ENCODE results near the gene NHS.

NHS gene

DNA sequence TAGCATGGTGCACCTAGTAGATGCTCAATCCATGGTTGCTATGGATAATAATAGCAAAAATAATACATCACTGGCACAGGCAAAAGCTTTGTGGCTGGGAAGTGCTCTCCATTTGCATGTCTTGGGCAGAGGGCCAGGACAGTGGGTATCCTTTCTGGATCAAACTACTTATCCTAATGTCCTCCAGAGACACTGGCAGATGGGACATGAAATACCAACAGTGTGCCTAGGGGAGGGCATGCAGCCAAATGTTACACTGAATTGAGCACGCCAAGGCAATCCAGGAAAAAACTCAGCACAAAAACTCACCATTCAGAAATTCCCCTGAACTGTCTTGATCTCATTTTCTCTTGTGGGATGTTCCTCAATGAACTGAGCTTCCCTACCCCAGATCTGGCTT lies 263.7 kb downstream of the NHS start:
- Mint-ChIP-seq H3K4me1 (no peaks in the 10 kb centered on the region), H3K9me3 (no peaks in the 10 kb centered on the region)

DNA sequence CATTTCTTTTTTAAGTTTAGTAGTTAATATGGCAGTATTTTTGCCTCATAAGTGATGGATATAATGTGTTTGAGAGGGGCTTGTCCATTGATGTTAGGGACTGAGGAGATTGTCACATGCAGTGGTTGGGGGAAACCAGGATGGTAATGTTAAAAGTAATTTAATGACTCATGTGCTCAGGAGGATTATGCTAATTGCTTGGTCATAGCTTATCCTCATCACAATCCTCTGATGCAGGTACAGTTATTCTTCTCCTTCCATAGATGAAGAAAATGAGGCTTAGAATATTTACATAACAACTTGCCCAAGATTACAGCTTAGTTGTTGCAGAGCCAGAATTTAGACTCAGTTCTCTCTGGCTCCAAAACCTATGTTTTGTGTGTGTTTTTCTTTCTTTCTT lies 267.9 kb downstream of the NHS start:
- Mint-ChIP-seq H3K4me1 (no peaks in the 10 kb centered on the region), H3K9me3 (no peaks in the 10 kb centered on the region), H3K36me3 (no peaks in the 10 kb centered on the region), H3K27ac (no peak overlapping the region), H3K4me3 (no peak overlapping the region), H3K27me3 (no peaks in the 10 kb centered on the region)

More for the DNA sequence above, 263.7 kb downstream of the NHS start:
- no peaks in the 10 kb centered on the region for H3K27me3 Mint-ChIP-seq
- H3K36me3 Mint-ChIP-seq, result no peaks in the 10 kb centered on the region
- H3K4me3 Mint-ChIP-seq, result no peak overlapping the region
- no peak overlapping the region for H3K27ac Mint-ChIP-seq

DNA sequence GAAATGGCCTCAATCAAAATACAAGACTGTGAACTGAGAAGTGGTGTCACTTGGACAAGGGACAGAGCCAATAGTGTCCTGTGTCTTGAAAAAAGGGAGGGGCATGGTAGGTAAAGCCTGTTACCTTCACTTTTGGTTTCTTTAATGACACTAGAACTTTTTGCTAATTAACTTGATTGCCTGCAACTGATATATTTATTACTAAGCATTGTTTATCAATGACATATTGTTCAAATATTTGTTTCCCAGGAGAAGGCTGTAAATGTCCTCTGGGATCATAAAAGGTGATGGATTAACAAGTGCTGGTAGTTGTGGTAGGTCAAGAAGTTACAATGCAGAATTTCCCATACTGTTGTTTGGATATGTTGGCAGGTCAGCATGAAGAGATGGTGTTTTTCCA lies 268.5 kb downstream of the NHS start:
- H3K36me3 Mint-ChIP-seq, result no peaks in the 10 kb centered on the region
- no peak overlapping the region for H3K4me3 Mint-ChIP-seq
- H3K27ac Mint-ChIP-seq, result no peak overlapping the region
- H3K4me1 Mint-ChIP-seq, result no peaks in the 10 kb centered on the region
- H3K9me3 Mint-ChIP-seq, result no peaks in the 10 kb centered on the region
- H3K27me3 Mint-ChIP-seq, result no peaks in the 10 kb centered on the region

DNA sequence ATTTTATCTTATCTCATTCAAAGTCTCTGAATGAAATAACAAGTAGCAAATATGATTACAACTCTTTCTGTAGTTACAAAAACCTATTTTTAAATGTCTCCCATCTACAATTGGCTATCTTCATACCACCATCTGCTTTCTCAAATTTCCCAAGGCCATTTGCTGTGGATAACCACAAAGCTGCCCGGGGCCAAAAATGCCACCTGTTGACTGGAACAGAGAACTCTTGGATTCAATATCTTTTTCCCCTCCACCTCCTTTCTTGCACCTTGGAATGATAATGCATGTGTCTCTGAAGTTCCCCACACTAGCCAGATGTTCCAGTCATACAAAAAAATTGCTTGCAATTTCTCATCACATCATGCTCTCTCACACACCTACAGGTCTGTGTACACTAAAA lies 269.0 kb downstream of the NHS start:
- H3K4me3 Mint-ChIP-seq, result no peak overlapping the region

DNA sequence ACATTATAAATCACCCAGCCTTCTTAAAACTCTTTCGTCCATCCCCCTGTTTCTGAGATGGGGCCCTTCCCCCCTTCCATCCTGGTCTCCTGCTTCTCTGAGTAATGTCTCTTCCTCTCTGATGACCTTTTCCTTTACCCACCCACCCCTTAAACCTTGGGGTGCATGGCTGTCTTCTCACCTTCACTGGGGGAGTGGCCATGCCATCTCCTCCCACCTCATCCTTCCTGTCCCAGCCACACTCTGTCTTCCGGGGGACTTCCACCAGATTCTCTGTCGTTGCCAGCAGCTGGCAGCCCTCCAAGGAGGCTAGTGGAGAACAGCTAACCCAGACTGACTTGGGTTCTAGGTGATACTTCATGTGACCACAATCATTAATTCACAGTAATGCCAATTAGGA lies 279.1 kb downstream of the NHS start:
- H3K36me3 Mint-ChIP-seq, result no peaks in the 10 kb centered on the region
- peak overlapping the region; percentile 68 for H3K4me3 Mint-ChIP-seq
- H3K27me3 Mint-ChIP-seq, result peaks cover 2% of the 10 kb centered on the region

More for the DNA sequence above, 269.0 kb downstream of the NHS start:
- no peaks in the 10 kb centered on the region for H3K4me1 Mint-ChIP-seq
- H3K36me3 Mint-ChIP-seq, result no peaks in the 10 kb centered on the region
- no peaks in the 10 kb centered on the region for H3K27me3 Mint-ChIP-seq
- no peak overlapping the region for H3K27ac Mint-ChIP-seq
- H3K9me3 Mint-ChIP-seq, result no peaks in the 10 kb centered on the region

DNA sequence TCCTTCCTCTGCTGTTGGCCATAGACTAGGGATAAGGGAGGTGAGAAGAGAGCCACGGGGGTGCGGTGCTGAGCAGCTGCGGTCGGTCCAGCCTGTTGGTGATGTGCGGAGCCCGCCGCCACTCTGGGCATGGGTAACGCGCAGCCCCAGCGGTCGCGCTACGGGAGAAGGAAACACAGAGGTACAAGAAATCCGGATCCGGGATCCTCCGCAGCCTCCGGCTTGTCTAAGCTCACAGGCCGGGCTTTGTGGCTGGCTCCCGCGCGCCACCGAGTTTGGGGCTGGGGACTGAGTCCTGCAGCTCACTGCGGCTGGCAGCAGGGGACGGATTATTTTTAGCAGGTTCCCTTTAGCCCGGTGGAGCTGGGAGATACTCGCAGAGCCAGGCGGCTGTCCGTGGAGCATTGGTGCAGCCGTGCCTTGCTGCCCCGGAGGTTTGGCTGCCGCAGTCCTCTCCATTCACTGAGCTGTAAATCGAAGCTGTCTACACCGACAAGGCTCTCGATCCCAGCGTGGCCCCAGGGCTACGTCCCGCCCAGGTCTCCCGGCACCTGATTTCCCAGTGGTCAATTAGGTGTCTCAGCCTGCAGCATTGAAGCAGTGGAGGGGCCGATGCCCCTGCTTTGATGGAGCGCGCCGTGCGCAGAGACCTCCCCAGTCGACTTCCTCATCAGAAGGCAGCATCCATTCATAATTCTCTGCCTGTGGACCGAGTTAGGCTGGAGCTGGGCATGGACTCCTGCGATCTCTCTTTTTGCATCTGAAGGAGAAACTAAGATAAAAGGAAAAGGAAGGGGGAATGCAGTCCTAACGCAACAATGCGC lies 280.4 kb downstream of the NHS start:
- no peaks in the 10 kb centered on the region for H3K36me3 Mint-ChIP-seq

More for the DNA sequence above, 279.1 kb downstream of the NHS start:
- peaks cover 32% of the 10 kb centered on the region for H3K4me1 Mint-ChIP-seq
- H3K27ac Mint-ChIP-seq, result peak overlapping the region; percentile 96
- H3K9me3 Mint-ChIP-seq, result no peaks in the 10 kb centered on the region

DNA sequence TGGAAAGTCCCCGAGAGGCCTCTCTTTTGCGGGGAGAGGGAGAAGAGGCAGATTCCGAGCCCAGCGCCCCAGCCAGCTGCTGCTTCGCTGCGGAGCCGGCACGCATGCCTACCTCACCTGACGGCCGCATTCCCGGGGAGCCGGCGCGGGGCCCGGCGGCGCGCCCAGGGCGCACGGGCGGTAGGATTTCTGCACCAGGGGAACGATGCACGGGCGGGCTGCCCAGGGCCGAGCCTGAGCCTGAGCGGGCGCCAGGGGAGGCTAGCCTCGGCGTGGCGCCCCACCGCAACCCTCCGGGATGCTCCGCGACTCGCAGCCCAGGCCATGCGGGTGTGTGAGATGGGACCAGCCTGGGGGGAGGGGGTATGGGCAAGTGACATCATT lies 281.0 kb downstream of the NHS start:
- Mint-ChIP-seq H3K27me3 (peaks cover 2% of the 10 kb centered on the region), H3K27ac (no peak overlapping the region), H3K36me3 (no peaks in the 10 kb centered on the region), H3K4me3 (peak overlapping the region; percentile 90), H3K4me1 (peaks cover 32% of the 10 kb centered on the region), H3K9me3 (no peaks in the 10 kb centered on the region)

More for the DNA sequence above, 280.4 kb downstream of the NHS start:
- H3K4me3 Mint-ChIP-seq, result peak overlapping the region; percentile 90
- no peaks in the 10 kb centered on the region for H3K9me3 Mint-ChIP-seq
- H3K27ac Mint-ChIP-seq, result peak overlapping the region; percentile 72
- peaks cover 32% of the 10 kb centered on the region for H3K4me1 Mint-ChIP-seq
- H3K27me3 Mint-ChIP-seq, result peaks cover 2% of the 10 kb centered on the region

DNA sequence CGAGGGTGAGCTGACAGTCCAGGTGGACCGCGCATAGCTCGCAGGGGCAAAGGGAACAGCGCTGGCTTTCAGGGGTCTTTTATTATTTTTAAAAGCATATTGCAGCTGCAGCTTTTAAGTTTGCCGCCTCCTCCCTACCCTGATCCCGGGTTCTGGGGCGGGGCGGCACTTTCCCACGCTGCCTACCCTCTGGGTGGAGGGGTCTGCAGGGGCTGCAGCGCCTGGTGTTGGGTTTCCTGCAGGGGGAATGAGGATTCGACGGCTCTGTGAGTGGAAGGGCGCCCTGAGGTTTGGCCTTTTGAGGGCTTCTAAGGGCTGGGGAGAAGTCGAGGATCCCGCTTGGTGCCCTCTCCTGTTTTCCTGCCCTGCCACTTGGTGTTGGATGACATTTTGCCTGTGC lies 281.6 kb downstream of the NHS start:
- Mint-ChIP-seq H3K27ac (no peak overlapping the region), H3K36me3 (no peaks in the 10 kb centered on the region), H3K9me3 (no peaks in the 10 kb centered on the region), H3K27me3 (peaks cover 2% of the 10 kb centered on the region), H3K4me1 (peaks cover 30% of the 10 kb centered on the region), H3K4me3 (peak overlapping the region; percentile 67)

DNA sequence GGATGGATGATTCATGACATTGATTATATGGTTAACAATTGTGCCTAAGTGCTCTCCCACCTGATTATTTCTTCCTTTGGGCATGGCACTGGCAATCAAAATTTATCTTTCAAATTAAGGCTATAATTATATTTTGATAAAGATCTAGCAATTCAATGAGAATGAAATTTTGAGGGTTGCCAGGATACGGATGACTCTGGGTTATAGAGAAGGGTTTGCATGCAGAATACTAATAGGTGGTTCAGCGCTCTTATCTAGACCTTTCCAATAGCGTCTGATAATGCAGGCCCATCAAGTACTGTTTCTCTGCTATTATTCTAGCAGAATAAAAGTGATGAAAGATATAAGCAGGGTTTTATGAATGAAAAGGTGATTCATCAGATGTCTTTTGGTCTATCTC lies 287.4 kb downstream of the NHS start:
- no peaks in the 10 kb centered on the region for H3K27me3 Mint-ChIP-seq

DNA sequence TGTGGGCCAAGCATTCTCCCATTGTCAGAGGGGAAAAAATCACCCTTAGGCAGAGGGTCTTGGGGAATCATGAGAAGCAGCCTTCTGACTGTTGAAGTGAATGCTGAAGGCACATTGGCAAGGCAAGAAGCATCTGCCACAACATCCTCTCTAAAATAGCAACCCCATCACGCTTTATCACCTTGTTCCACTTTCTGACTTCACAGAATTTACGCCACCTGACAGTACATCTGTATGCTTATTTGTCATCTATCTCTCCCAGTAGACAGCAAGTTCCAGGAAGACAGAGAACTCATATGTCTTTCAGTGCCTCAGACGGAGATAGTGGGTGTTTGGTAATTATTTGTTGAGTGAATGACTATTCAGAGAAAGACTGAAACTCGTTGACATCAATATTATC lies 293.9 kb downstream of the NHS start:
- Mint-ChIP-seq H3K36me3 (no peaks in the 10 kb centered on the region), H3K9me3 (no peaks in the 10 kb centered on the region), H3K4me1 (peaks cover 5% of the 10 kb centered on the region), H3K27me3 (no peaks in the 10 kb centered on the region), H3K4me3 (peak overlapping the region; percentile 7), H3K27ac (no peak overlapping the region)

More for the DNA sequence above, 287.4 kb downstream of the NHS start:
- no peak overlapping the region for H3K27ac Mint-ChIP-seq
- no peaks in the 10 kb centered on the region for H3K4me1 Mint-ChIP-seq
- no peaks in the 10 kb centered on the region for H3K9me3 Mint-ChIP-seq
- no peak overlapping the region for H3K4me3 Mint-ChIP-seq
- H3K36me3 Mint-ChIP-seq, result no peaks in the 10 kb centered on the region

DNA sequence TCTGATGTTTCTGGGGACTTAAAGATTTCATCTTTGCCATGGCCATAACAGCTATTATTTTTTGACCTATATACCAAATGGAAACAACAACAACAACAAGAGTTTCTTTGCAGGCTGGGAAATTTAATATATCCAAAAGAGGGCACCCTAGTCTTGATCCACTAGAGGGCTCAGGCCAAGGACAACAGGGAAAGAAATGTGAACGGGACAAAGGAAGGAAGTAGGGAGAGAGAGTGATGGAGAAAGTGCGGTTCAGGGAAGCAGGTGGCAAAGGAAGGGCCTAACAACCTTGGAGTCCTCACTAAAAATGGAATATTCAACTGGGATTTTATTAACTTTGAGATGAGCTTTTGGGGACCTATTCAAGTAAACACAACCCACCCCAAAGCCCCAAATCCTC lies 294.5 kb downstream of the NHS start:
- H3K9me3 Mint-ChIP-seq, result no peaks in the 10 kb centered on the region
- H3K27ac Mint-ChIP-seq, result no peak overlapping the region
- H3K27me3 Mint-ChIP-seq, result no peaks in the 10 kb centered on the region

DNA sequence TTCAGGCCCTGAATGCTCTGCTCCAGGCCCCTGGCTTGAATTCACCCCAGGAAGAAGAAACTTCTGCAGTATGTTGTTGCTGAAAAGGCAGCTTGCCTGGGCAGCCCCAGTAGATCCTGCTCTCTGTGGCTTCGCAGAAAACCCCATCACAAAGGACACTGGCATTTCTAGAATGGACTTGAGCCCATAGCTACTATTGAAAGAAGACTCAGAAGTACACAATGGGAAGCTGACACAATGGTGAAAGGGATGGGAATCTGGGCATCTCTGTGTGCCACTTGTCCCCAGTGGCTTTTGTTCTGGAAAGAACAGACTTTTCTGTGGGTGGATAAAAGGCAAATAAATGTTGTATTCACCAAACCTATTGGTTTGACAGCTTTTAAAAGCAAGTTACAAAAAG lies 294.9 kb downstream of the NHS start:
- no peaks in the 10 kb centered on the region for H3K36me3 Mint-ChIP-seq
- no peaks in the 10 kb centered on the region for H3K27me3 Mint-ChIP-seq
- H3K4me3 Mint-ChIP-seq, result no peak overlapping the region
- no peaks in the 10 kb centered on the region for H3K9me3 Mint-ChIP-seq
- peaks cover 5% of the 10 kb centered on the region for H3K4me1 Mint-ChIP-seq
- no peak overlapping the region for H3K27ac Mint-ChIP-seq

More for the DNA sequence above, 294.5 kb downstream of the NHS start:
- Mint-ChIP-seq H3K4me1 (peaks cover 5% of the 10 kb centered on the region), H3K4me3 (no peak overlapping the region), H3K36me3 (no peaks in the 10 kb centered on the region)

DNA sequence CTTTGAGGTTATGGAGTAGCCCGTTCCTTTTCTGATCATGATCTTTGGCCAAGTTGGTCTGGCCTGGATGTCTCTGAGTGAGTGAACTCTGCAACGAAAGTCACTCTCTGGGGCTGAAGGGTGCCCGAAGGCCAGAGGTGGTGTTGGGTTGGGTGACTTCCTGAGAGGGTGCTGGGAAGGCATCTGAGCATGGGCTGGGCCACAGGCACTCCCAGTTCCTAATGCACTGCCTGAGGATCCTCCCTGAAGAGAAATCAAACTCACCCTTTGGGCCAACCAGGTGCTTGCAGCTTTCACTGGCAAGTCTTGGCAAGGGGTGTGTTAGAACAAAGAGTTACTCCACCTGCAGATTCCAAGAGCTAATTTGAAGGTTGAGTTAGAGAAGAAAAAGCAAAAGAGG lies 295.9 kb downstream of the NHS start:
- H3K9me3 Mint-ChIP-seq, result no peaks in the 10 kb centered on the region
- no peak overlapping the region for H3K27ac Mint-ChIP-seq
- H3K36me3 Mint-ChIP-seq, result no peaks in the 10 kb centered on the region
- H3K4me1 Mint-ChIP-seq, result peaks cover 5% of the 10 kb centered on the region
- H3K27me3 Mint-ChIP-seq, result no peaks in the 10 kb centered on the region
- no peak overlapping the region for H3K4me3 Mint-ChIP-seq

DNA sequence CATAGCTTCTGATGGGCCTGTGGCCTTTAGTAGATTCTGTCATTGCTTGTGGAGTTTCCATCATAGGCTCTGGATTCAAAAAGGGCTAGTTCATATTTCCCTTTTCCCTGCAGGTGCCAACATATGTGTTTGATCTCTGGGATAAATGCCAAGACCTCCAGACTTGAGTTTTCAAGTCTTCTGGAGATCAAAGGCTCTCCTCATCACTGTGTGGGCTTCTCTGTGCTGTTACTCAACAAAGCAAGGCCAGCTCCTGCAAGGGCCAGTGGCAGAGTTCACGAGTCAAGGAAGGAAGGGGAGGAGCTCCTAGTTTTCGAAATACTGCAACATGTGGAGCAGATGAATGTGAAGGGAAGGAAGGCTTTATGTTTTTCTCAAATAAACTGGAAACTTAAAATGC lies 299.6 kb downstream of the NHS start:
- Mint-ChIP-seq H3K4me1 (no peaks in the 10 kb centered on the region), H3K27ac (no peak overlapping the region), H3K27me3 (no peaks in the 10 kb centered on the region), H3K36me3 (no peaks in the 10 kb centered on the region), H3K4me3 (no peak overlapping the region), H3K9me3 (no peaks in the 10 kb centered on the region)

DNA sequence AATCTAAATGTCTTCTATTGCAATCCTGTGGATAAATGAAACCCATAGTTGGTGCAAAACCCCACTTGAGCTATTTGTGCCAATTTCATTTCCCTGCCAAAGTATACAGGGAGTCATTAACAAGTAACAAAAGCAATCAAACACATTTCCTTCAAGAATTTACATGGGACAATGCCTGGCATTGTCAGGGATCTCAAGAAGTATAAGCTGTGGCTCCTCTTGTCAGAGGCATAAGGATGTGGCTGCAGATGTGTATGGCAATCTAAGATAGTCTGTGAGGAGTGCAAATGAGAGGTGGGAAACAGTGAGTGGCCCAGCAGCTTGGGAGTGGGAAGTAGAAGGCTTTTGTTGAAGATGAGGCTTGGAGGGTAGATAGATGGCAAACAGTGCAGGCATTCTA lies 304.3 kb downstream of the NHS start:
- no peak overlapping the region for H3K4me3 Mint-ChIP-seq
- H3K36me3 Mint-ChIP-seq, result no peaks in the 10 kb centered on the region
- peaks cover 16% of the 10 kb centered on the region for H3K4me1 Mint-ChIP-seq
- no peaks in the 10 kb centered on the region for H3K27me3 Mint-ChIP-seq
- H3K27ac Mint-ChIP-seq, result no peak overlapping the region
- no peaks in the 10 kb centered on the region for H3K9me3 Mint-ChIP-seq

DNA sequence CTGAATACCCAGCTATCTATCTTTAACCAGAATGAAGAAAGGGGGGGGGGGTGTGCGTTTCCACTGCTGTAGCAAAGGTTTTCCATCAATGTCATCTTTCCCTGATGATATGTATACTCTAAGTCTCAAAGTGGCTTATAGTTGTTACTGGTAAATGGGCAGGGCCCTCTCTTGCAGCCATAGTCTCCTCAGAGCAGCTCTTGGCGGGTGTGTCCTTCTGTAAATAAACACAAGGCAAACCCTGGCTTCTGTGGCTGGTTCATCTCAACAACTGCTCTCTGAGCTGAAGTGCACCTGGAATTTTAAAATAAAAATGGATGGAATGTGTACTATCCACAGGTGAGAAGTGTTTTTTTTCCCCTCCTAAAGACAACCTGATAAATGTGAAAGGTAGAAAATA lies 304.8 kb downstream of the NHS start:
- H3K27ac Mint-ChIP-seq, result no peak overlapping the region
- no peaks in the 10 kb centered on the region for H3K36me3 Mint-ChIP-seq
- H3K27me3 Mint-ChIP-seq, result no peaks in the 10 kb centered on the region
- peaks cover 16% of the 10 kb centered on the region for H3K4me1 Mint-ChIP-seq
- H3K4me3 Mint-ChIP-seq, result no peak overlapping the region
- no peaks in the 10 kb centered on the region for H3K9me3 Mint-ChIP-seq
